Amniotic epithelial cell (primary cell): ENCODE results near the gene CYB5R2.

Experiments used
- DNase-seq: peaks from one replicate; pipeline ENCODE4 v3.0.0-alpha.2; 2010; ENCODE audit warnings: low read depth

Gene CYB5R2

GRCh38 chr11:7672960-7673723, at the start of gene CYB5R2:
TSS of gene CYB5R2 (minus strand) at chr11:7673500. CDS start at chr11:7672825, 675 bp downstream.
- DNase-seq = peak; percentile 57

GRCh38 chr11:7714786-7715185, 41.5 kb upstream of the CYB5R2 start:
- DNase-seq = no peak

DNA sequence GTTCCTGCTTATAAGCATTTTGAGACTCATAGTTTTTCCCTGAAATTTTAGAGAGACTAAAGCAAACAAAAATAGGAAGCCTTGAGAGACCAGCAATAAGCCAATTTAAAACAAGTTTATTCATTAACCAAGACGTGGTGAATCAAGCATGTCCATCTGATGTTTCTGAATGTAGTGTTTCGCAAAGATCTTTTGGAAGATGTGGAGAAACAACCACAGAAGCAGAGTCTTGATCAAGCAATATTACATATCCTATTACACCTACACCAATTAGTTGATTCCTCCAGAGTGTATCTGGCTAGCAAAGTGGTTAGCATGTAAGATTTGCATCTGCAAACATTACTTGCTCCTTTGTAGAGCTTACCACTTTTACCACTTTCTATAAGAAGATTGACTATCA, 33.1 kb upstream of the CYB5R2 start, which contains the start of gene OVCH2:
Gene OVCH2 (minus strand): TSS at position 101 of the 400 bp plus-strand sequence. CDS start 83 bp downstream, at position 18.
- no peak for DNase-seq

- DNase-seq = no peak
These were observed 30.4 kb upstream of the CYB5R2 start for GRCh38 chr11:7703740-7704139.

GRCh38 chr11:7696424-7696823, 23.1 kb upstream of the CYB5R2 start:
- no peak for DNase-seq

GRCh38 chr11:7694235-7694634, 20.9 kb upstream of the CYB5R2 start:
- no peak for DNase-seq

DNA sequence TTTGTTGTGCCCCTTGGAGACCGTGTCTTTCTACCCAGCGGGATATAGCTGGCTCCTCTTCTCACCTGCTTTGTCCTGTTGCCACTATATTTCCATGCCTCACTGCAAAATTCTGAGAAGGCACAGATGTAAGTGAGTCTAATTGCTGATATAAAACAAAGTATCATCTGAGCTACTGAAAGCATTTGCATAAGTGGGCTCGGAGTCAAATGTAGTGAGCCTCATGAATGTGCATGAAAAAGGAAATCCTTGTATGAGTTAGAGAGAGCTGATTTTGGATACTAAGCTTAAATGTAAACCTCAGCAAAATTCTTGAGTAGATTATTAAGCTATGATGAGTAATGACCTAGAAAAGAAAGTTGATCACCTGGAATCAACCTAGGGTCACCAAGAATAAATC, 19.1 kb upstream of the CYB5R2 start:
- DNase-seq = no peak

DNA sequence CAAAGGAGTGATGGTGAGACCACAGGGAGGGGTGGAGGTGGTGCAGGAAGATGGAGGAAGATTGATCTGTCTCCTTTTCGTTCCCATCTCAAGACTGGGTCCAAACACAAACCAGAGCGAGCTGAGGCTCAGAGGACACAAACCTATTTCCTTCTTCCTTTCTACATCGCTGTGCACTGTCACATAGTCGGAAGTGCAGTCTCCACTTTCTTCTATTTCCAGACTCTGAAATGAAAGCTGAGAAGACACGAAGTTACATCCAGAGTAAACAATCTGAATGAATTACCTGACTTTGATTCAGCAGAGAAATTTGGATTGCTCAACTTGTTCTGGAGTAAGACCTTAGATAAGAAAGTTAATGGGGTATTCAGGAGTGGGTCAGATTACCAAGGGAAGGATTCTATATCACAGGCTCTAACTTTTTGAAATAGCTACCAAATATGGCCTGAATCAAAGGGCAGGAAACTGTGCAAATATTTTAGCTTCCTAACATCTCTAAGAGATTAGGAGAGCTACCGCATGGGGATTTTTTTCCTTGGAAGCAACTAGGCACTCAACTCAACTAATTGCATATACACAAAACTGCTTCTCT, 18.6 kb upstream of the CYB5R2 start:
- peak; percentile 85 for DNase-seq

- DNase-seq = peak; percentile 60
These were observed 17.3 kb upstream of the CYB5R2 start for GRCh38 chr11:7690648-7691047.

- DNase-seq = no peak
These were observed 15.9 kb upstream of the CYB5R2 start for GRCh38 chr11:7689239-7689638.

GRCh38 chr11:7688238-7688826, 15.0 kb upstream of the CYB5R2 start:
- peak; percentile 23 for DNase-seq

DNA sequence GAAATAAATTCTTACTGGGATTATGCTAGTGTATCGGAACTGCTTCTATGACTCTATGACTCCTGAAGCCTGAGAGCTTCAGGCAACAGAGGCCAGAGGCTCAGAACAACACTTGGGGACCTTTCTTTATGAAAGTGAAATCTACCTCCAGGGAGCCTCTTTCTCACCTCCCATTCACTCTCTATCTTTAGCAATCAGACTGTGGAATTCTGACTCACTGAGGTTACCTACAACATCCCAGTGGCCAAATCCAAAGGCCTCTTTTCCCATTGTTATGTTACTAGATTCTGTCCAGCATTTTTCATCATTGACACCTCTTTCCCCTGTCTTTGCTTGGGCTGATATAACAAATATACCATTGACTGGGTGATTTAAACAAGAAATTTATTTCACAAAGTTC, 14.1 kb upstream of the CYB5R2 start:
- DNase-seq = no peak

- DNase-seq = no peak
These were observed 13.5 kb upstream of the CYB5R2 start for GRCh38 chr11:7686761-7687160.

DNA sequence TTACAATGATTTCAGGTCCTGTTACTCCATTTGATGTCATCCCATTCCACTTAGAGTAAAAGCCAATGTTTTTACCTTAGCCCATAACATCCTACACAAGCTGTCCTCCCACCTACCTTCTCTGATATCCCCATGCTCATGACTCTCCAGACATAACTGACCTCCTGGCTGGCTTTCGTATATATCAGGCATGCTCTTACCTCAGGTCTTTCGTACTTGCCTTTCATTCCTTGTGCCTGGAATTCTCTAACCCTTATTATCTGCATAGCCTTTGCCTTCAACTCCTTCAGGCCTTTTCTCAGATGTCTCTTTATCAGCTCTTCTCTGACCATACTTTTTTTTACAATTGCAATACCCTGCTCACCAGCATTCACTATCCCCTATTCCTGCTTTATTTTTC, 10.3 kb upstream of the CYB5R2 start:
- no peak for DNase-seq

DNA sequence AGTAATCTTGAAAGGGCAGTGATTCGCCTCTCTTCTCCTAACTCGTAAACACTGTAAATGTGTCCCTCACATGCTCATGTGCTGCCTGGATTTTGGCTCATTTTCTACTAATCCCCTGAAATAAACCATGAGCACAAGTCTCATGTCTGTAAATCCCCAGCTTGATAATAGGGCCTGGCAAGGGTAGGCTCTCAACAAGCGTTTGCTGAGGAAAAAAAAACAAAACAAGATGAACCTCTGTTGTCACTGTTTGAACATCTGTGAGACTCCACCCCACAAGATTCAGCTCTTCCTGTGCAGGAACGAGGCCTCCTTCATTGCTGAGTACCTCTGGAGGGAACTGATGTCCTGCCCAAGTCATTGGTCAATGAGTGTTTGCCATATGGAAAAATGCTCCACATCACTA, 4.5 kb upstream of the CYB5R2 start:
- DNase-seq = peak; percentile 63

DNA sequence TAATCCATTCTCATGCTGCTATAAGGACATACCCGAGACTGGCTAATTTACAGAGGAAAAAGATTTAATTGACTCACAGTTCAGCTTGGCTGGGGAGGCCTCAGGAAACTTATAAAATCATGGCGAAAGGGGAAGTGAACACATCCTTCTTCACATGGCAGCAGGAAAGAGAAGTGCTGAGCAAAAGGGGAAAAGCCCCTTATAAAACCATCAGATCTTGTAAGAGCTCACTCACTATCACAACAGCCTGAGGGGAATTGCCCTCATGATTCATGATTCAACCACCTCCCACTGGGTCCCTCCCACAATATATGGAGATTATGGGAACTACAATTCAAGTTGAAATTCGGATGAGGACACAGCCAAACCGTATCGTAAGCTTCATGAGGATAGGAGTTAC, 3.8 kb upstream of the CYB5R2 start:
- peak; percentile 61 for DNase-seq

GRCh38 chr11:7675631-7676030, 2.3 kb upstream of the CYB5R2 start:
- no peak for DNase-seq

GRCh38 chr11:7673724-7674434, 579 bp upstream of the CYB5R2 start:
- DNase-seq = peak; percentile 37

GRCh38 chr11:7672276-7672959, 882 bp downstream of the CYB5R2 start:
- DNase-seq = peak; percentile 35

DNA sequence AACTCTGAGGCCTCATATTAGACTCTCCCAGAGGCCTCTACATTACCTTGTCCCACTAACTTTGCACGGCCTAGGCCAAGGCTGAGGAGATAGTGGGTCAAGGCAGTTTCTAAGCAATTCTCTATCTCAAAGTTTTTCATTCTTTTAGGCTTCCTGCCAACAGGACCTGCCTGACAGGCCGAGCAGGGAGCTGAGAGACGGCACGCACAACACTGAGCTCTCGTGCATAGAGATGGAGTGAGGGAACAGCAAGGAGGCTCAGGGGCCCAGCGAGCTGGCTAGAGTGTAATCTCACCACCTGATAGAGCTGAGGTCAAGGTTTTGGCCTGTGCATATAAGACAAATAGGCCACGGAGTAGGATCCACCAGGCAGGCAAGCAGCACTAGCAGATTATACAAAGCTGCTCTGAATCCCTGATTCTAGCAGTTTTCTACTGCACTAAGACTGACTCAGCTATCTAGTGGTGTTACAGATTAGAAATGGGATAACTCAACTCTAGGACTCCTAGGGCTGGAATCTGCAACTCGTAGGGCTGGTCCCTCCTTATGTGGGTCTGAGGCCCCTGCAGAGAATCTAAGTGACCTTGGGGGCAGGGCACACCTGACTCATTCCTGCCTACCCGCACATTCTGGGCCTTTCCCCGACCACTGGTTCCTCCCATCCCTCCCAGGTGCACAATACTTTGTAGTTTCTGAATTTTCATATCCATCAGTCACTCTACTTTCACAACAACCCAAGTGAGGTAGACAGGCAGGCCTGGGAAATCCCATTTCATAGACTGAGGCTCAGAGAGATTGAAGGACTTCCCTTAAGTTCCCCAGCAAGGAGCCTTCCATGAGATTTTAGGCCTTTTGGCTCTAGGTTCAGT, 1.7 kb downstream of the CYB5R2 start:
- peak; percentile 18 for DNase-seq

- no peak for DNase-seq
These were observed 2.7 kb downstream of the CYB5R2 start for GRCh38 chr11:7670641-7671040.
